ENCODE data around the gene GNAO1. TPM values are rescaled to one million over a fixed set of nuclear protein-coding genes. Genes with fewer than 3 reads are reported as not detected.

The GNAO1 gene
- polyA plus RNA-seq, 1 of the 3 experiments (the other 2 are of a cell fraction): 0.30 TPM

GRCh38 chr16:56389554-56389953 is 198.3 kb downstream of the GNAO1 start:
- POLR2A ChIA-PET: no interaction called here
- DNase-seq: no peak
- H3K79me2 ChIP-seq (ENCODE audit: insufficient read depth): peaks cover 14% of the 10 kb centered on the region; the same call in 1 of the 2 replicates
- no peak overlapping the region for H3K4me3 ChIP-seq (ENCODE audit: low read depth in 2 of 2, low read length in 1 of 2)
- H3K9me2 ChIP-seq: no peaks in the 10 kb centered on the region
- H3F3A ChIP-seq (replicated peaks; ENCODE audit: insufficient read depth): peaks cover 12% of the 10 kb centered on the region
- no peak overlapping the region for H3K9ac ChIP-seq
- no peaks in the 10 kb centered on the region for H3K9me3 ChIP-seq
- TF ChIP-seq RXRA (IDR thresholded peaks at IDR 0.05; ENCODE audit: borderline replicate concordance, low read depth): peak; percentile 45; the same call in 1 of the 2 replicates
- TF ChIP-seq TEAD4 (IDR thresholded peaks at IDR 0.05; ENCODE audit: borderline replicate concordance, insufficient read depth): no peak
- no peak for TF ChIP-seq SIN3A (IDR thresholded peaks at IDR 0.05; ENCODE audit: borderline replicate concordance, low read depth, low read length)
- TF ChIP-seq ELF1 (IDR thresholded peaks at IDR 0.05): no peak
- no peak for TF ChIP-seq ZBTB33 (IDR thresholded peaks at IDR 0.05; ENCODE audit: borderline replicate concordance, low read depth)
- TF ChIP-seq YY1 (IDR thresholded peaks at IDR 0.05; ENCODE audit: low read depth): no peak
- TF ChIP-seq TCF12 (IDR thresholded peaks at IDR 0.05): peak; percentile 33; the same call in 1 of the 2 replicates
- no peak for TF ChIP-seq FOXM1 (IDR thresholded peaks at IDR 0.05; ENCODE audit: low read depth)
- TF ChIP-seq RAD21 (IDR thresholded peaks at IDR 0.05; ENCODE audit: low read length): no peak
- TF ChIP-seq REST (IDR thresholded peaks at IDR 0.05; ENCODE audit: low read depth, low read length): no peak
- no peak for TF ChIP-seq TAF1 (IDR thresholded peaks at IDR 0.05; ENCODE audit: borderline replicate concordance, low read depth, low read length)
- no peak for TF ChIP-seq RCOR1 (IDR thresholded peaks at IDR 0.05; ENCODE audit: low read length)
- TF ChIP-seq PBX3 (IDR thresholded peaks at IDR 0.05): peak; percentile 42; the same call in 1 of the 2 replicates
- no peak for TF ChIP-seq MEF2A (IDR thresholded peaks at IDR 0.05; ENCODE audit: borderline replicate concordance, low read depth)
- TF ChIP-seq NFIC (IDR thresholded peaks at IDR 0.05; ENCODE audit: borderline replicate concordance): peak; percentile 28
- TF ChIP-seq CTCF (IDR thresholded peaks at IDR 0.05): no peak
- no peak for TF ChIP-seq FOXJ3 (CRISPR knock-in tag; IDR thresholded peaks at IDR 0.05)
- TF ChIP-seq EP300 (IDR thresholded peaks at IDR 0.05; ENCODE audit: borderline replicate concordance in 1 of 2, low read depth in 1 of 2, low read length in 1 of 2): peak in 1 of 2 experiments; percentile 30; a peak in 1 of 4 replicates
- TF ChIP-seq USF2 (IDR thresholded peaks at IDR 0.05; ENCODE audit: borderline replicate concordance, low read depth, low read length): no peak
- peak; percentile 50; the same call in 1 of the 2 replicates for TF ChIP-seq JUND (IDR thresholded peaks at IDR 0.05)
- TF ChIP-seq MXI1 (IDR thresholded peaks at IDR 0.05; ENCODE audit: low read depth, low read length): no peak
- peak; percentile 56; the same call in 1 of the 2 replicates for TF ChIP-seq FOSL2 (IDR thresholded peaks at IDR 0.05; ENCODE audit: borderline replicate concordance, low read depth)
- 36% methylated on average over 3 of the region's 3 CpGs for WGBS (ENCODE audit: low lambda C conversion rate)
- CTCF ChIA-PET: interaction anchor here (1.7 kb wide), 1 partner anchor 33 kb away, joined by 9 read pairs; no protein-coding TSS in a partner anchor
- H2AFZ ChIP-seq (ENCODE audit: low read depth): no peak overlapping the region
- peak overlapping the region; percentile 14; the same call in 1 of the 2 replicates for H3K4me2 ChIP-seq
- no peaks in the 10 kb centered on the region for H3K27me3 ChIP-seq (ENCODE audit: insufficient read depth)
- H3K27ac ChIP-seq (ENCODE audit: low read depth in 2 of 2, low read length in 1 of 2): peak overlapping the region in 1 of 2 experiments; percentile 48; a peak in 2 of 4 replicates
- peaks cover 0 to 5% of the 10 kb centered on the region in 2 experiments; a peak in 1 of 4 replicates for H3K4me1 ChIP-seq (ENCODE audit: control insufficient read depth in 1 of 2, insufficient read depth in 2 of 2, low read depth in 1 of 2, low read length in 1 of 2)
- peaks cover 40 to 53% of the 10 kb centered on the region in 2 experiments for H3K36me3 ChIP-seq (replicated peaks in 1 of 2; ENCODE audit: control insufficient read depth in 1 of 2, insufficient read depth in 2 of 2, low read length in 1 of 2)
- no peaks in the 10 kb centered on the region for H4K20me1 ChIP-seq (ENCODE audit: insufficient read depth)
